Fibroblast of lung (primary cell): ENCODE data around the gene SPRYD3. TPM values are rescaled to one million over a fixed set of nuclear protein-coding genes. Genes with fewer than 3 reads are reported as not detected.

Experiments
- DNase-seq, 2 donors: peaks; one replicate each; pipeline versions ENCODE4 v3.0.0 to v3.0.0-alpha.2; 2010; ENCODE audit warnings: low read depth in 2 of 2
- H2AFZ ChIP-seq: 2 replicates; pipeline ENCODE4 v1.5.1; 2012; ENCODE audit warnings: low read length, control low read depth, inconsistent platforms
- H3K27ac ChIP-seq: 2 replicates; pipeline ENCODE4 v1.5.1; 2011; ENCODE audit warnings: low read length, control low read depth; ENCODE audit not compliant: insufficient read depth
- H3K27me3 ChIP-seq: 2 replicates; pipeline ENCODE4 v1.5.1; 2011; ENCODE audit warnings: mild to moderate bottlenecking, low read length; ENCODE audit not compliant: control insufficient read depth, insufficient read depth
- H3K36me3 ChIP-seq: 2 replicates; pipeline ENCODE4 v1.5.1; 2011; ENCODE audit warnings: low read length; ENCODE audit not compliant: control insufficient read depth, insufficient read depth
- H3K4me1 ChIP-seq: 2 replicates; pipeline ENCODE4 v1.5.1; 2011; ENCODE audit warnings: low read length; ENCODE audit not compliant: control insufficient read depth, insufficient read depth; ENCODE audit errors: extremely low read depth
- H3K4me2 ChIP-seq: 2 replicates; pipeline ENCODE4 v1.5.1; 2011; ENCODE audit warnings: low read length, control low read depth; ENCODE audit not compliant: insufficient read depth; ENCODE audit errors: extremely low read depth
- H3K4me3 ChIP-seq, 4 experiments: fragments of 200-600 bp in 1 of 4; sonication (generic) in 1 of 4; replicated peaks in 1 of 4; 2 replicates each; pipeline ENCODE4 v1.5.1; 2011 to 2016; ENCODE audit warnings: low read length in 4 of 4, low read depth in 3 of 4, mild to moderate bottlenecking in 3 of 4, control low read depth in 2 of 4, inconsistent platforms in 1 of 4, mixed read lengths in 1 of 4; ENCODE audit not compliant: insufficient read depth in 1 of 4; ENCODE audit errors: control extremely low read depth in 1 of 4
- H3K79me2 ChIP-seq: 2 replicates; pipeline ENCODE4 v1.5.1; 2012; ENCODE audit warnings: mild to moderate bottlenecking, low read length, inconsistent platforms; ENCODE audit not compliant: control insufficient read depth, insufficient read depth
- H3K9ac ChIP-seq: 2 replicates; pipeline ENCODE4 v1.5.1; 2011; ENCODE audit warnings: mild to moderate bottlenecking, low read length, control low read depth; ENCODE audit not compliant: insufficient read depth
- H3K9me3 ChIP-seq: 2 replicates; pipeline ENCODE4 v1.5.1; 2012; ENCODE audit warnings: low read depth, low read length; ENCODE audit not compliant: control insufficient read depth, insufficient read depth
- H4K20me1 ChIP-seq: 2 replicates; pipeline ENCODE4 v1.5.1; 2011; ENCODE audit warnings: low read length; ENCODE audit not compliant: control insufficient read depth, insufficient read depth; ENCODE audit errors: extremely low read depth
- CTCF ChIP-seq, 2 donors: IDR thresholded peaks in 1 of 2; conservative IDR thresholded peaks in 1 of 2; 1 replicate in 1 of 2; 2 replicates in 1 of 2; pipeline ENCODE4 v1.5.1; 2011 to 2012; ENCODE audit warnings: low read length in 2 of 2, control low read depth in 1 of 2, inconsistent platforms in 1 of 2, low read depth in 1 of 2, mild to moderate bottlenecking in 1 of 2
- EZH2 ChIP-seq: IDR thresholded peaks from 2 replicates; pipeline ENCODE4 v1.5.1; 2012; ENCODE audit warnings: low read length, control low read depth, mild to moderate bottlenecking; ENCODE audit errors: missing control alignments
- polyA plus RNA-seq, 2 donors: library from polyadenylated mRNA; depleted of rRNA in 1 of 2; stranded (reverse) in 1 of 2; unstranded in 1 of 2; fragments of >200 nt; gene quantifications; 2 replicates each; pipeline ENCODE4 v1.2.1, GENCODE V29; 2011 to 2012; ENCODE audit warnings: missing spikeins in 1 of 2
- total RNA-seq: library from RNA; depleted of rRNA; stranded (reverse); fragments of >200 nt; gene quantifications from 2 replicates; pipeline ENCODE4 v1.2.1, GENCODE V29; 2014

Gene SPRYD3
- total and polyA plus RNA-seq, 2 donors (not counting 1 experiment from before 2014, with no cell fraction given), result 18.2 to 23.3 TPM

GRCh38 chr12:53056296-53056695, 22.9 kb downstream of the SPRYD3 start:
- no peak overlapping the region for H3K27ac ChIP-seq

GRCh38 chr12:53055471-53056266, 23.5 kb downstream of the SPRYD3 start:
- no peak overlapping the region for H2AFZ ChIP-seq
- H3K4me2 ChIP-seq, result no peak overlapping the region
- DNase-seq, result no peak
- no peak for TF ChIP-seq EZH2
- TF ChIP-seq CTCF (conservative IDR thresholded peaks at IDR 0.05 in 1 of 2, IDR thresholded peaks at IDR 0.05 in 1 of 2; ENCODE audit: low read depth in 1 of 2, low read length in 2 of 2), result no peak
- H3K4me3 ChIP-seq, result no peak overlapping the region
- no peak overlapping the region for H3K9ac ChIP-seq
- peaks cover 11% of the 10 kb centered on the region for H3K79me2 ChIP-seq
- H3K4me1 ChIP-seq, result peaks cover 28% of the 10 kb centered on the region
- peaks cover 44% of the 10 kb centered on the region for H3K36me3 ChIP-seq
- H4K20me1 ChIP-seq, result no peaks in the 10 kb centered on the region
- H3K27ac ChIP-seq, result no peak overlapping the region
- H3K27me3 ChIP-seq, result no peaks in the 10 kb centered on the region
- H3K9me3 ChIP-seq, result no peaks in the 10 kb centered on the region

More at GRCh38 chr12:53056296-53056695, 22.9 kb downstream of the SPRYD3 start:
- H3K4me1 ChIP-seq, result peaks cover 32% of the 10 kb centered on the region
- peaks cover 50% of the 10 kb centered on the region for H3K36me3 ChIP-seq
- H3K27me3 ChIP-seq, result no peaks in the 10 kb centered on the region
- no peaks in the 10 kb centered on the region for H3K9me3 ChIP-seq
- no peak for TF ChIP-seq EZH2
- no peak for TF ChIP-seq CTCF (conservative IDR thresholded peaks at IDR 0.05 in 1 of 2, IDR thresholded peaks at IDR 0.05 in 1 of 2; ENCODE audit: low read depth in 1 of 2, low read length in 2 of 2)
- peaks cover 7% of the 10 kb centered on the region for H3K79me2 ChIP-seq
- H4K20me1 ChIP-seq, result no peaks in the 10 kb centered on the region
- DNase-seq, result no peak
- H3K4me3 ChIP-seq, result no peak overlapping the region
- H2AFZ ChIP-seq, result no peak overlapping the region
- H3K4me2 ChIP-seq, result no peak overlapping the region
- H3K9ac ChIP-seq, result no peak overlapping the region

GRCh38 chr12:53054112-53054878, 24.9 kb downstream of the SPRYD3 start:
- H2AFZ ChIP-seq, result no peak overlapping the region
- H3K4me2 ChIP-seq, result peak overlapping the region; percentile 48
- no peaks in the 10 kb centered on the region for H4K20me1 ChIP-seq
- peak overlapping the region in 1 of 4 experiments; percentile 43 for H3K4me3 ChIP-seq
- DNase-seq, result peak; percentile 85 to 90
- no peak overlapping the region for H3K27ac ChIP-seq
- H3K79me2 ChIP-seq, result peaks cover 24% of the 10 kb centered on the region
- peaks cover 28% of the 10 kb centered on the region for H3K4me1 ChIP-seq
- no peaks in the 10 kb centered on the region for H3K9me3 ChIP-seq
- H3K9ac ChIP-seq, result no peak overlapping the region
- TF ChIP-seq EZH2, result no peak
- TF ChIP-seq CTCF (conservative IDR thresholded peaks at IDR 0.05 in 1 of 2, IDR thresholded peaks at IDR 0.05 in 1 of 2; ENCODE audit: low read depth in 1 of 2, low read length in 2 of 2), result no peak
- H3K27me3 ChIP-seq, result no peaks in the 10 kb centered on the region
- H3K36me3 ChIP-seq, result peaks cover 31% of the 10 kb centered on the region
